Ovary (tissue), 9 donors: Measurements from ENCODE around the gene TLR6. TPM values are rescaled to one million over a fixed set of nuclear protein-coding genes. Genes with fewer than 3 reads are reported as not detected.

Experiments used
- DNase-seq, 5 donors: peaks; one replicate each; pipeline ENCODE4 v3.0.0-alpha.2; 2019 to 2020
- H3K27ac ChIP-seq, 2 donors: fragments of 200-600 bp; one replicate each; pipeline versions ENCODE4 v1.5.1 to v1.8.0; 2019 to 2022
- H3K27me3 ChIP-seq: fragments of 200-600 bp; one replicate; pipeline ENCODE4 v1.8.0; 2022
- H3K36me3 ChIP-seq: fragments of 200-600 bp; sonication (generic); one replicate; pipeline ENCODE4 v1.5.1; 2019
- H3K4me1 ChIP-seq: one replicate; pipeline ENCODE4 v1.8.1; 2013; ENCODE audit warnings: mild to moderate bottlenecking, moderate library complexity; ENCODE audit not compliant: insufficient read depth
- H3K4me3 ChIP-seq: fragments of 200-600 bp; sonication (generic); one replicate; pipeline ENCODE4 v1.5.1; 2017
- H3K9me3 ChIP-seq, 2 donors: fragments of 200-600 bp in 1 of 2; sonication (generic) in 1 of 2; one replicate each; pipeline versions ENCODE4 v1.5.1 to v1.8.1; 2013 to 2019; ENCODE audit warnings: mild to moderate bottlenecking in 1 of 2, moderate library complexity in 1 of 2
- CTCF ChIP-seq, 3 donors: fragments of 450-650 bp in 2 of 3; fragments of 200-600 bp in 1 of 3; IDR thresholded peaks; one replicate each; pipeline versions ENCODE4 v1.5.1 to v1.8.0; 2016 to 2022; ENCODE audit warnings: antibody characterized with exemption in 3 of 3, mild to moderate bottlenecking in 1 of 3
- EP300 ChIP-seq: sonication (generic); formaldehyde crosslinking; IDR thresholded peaks from one replicate; pipeline ENCODE4 v1.6.1; 2017; ENCODE audit warnings: antibody characterized with exemption
- POLR2A ChIP-seq: fragments of 450-650 bp; IDR thresholded peaks from one replicate; pipeline ENCODE4 v1.6.1; 2017; ENCODE audit warnings: antibody characterized with exemption, mild to moderate bottlenecking, moderate library complexity
- WGBS, 3 donors: extraction: QIAGEN DNeasy Blood & Tissue Kit in 1 of 3; methylation state at CpG; one replicate each; pipeline versions ENCODE4 v1.1.5 to v1.1.7; 2013 to 2017; 5-methylcytosine and 5-hydroxymethylcytosine counted together
- intact Hi-C, 4 donors: fragments of 100-400 bp; cut with DNase I; formaldehyde crosslinking; loops; one replicate each; pipeline versions ENCODE4 v1.11.0 to v1.15.1; 2022 to 2023
- polyA plus RNA-seq, 2 donors: library from polyadenylated mRNA; stranded (reverse); fragments of 200-250 nt in 1 of 2; fragments of 350-450 nt in 1 of 2; fragmentation: Illumina TruSeq in 1 of 2; extraction: RNeasy Lipid Tissue Mini Kit (QIAGEN cat#74804) in 1 of 2; gene quantifications; one replicate each; pipeline ENCODE4 v1.2.3, GENCODE V29; 2013 to 2014
- total RNA-seq, 7 donors: library from RNA; depleted of rRNA in 2 of 7; stranded (reverse); fragments of >200 nt in 2 of 7; fragmentation: NEBNext Ultra II Directional in 3 of 7; extraction: Animal tissue kit (Norgen Biotek cat#: 25700) in 3 of 7; gene quantifications; one replicate each; pipeline versions ENCODE4 v1.1.0 to v1.2.4, GENCODE V29; 2016 to 2023
- donor health status: DM: no; HTN: no; CAD: no; lungs with moderate emphysema.
- donor health status: DM: no; HTN: no; CAD: no.
- donor health status: Bipolar disorder and iron deficiency.
- donor health status: DM: yes; HTN: yes; CAD: no.
- donor health status: DM: no; HTN: no; CAD: no.
- donor health status: DM: yes; HTN: yes; CAD: no.

Gene TLR6
- total and polyA plus RNA-seq, 9 donors: 0.52 to 5.0 (median 2.6) TPM

- intact Hi-C loops: loop anchor here in 1 of 4 donors (10.0 kb wide), 1 partner anchor 801 kb away; no protein-coding TSS in a partner anchor
- Histone ChIP-seq H3K9me3 (no peaks in the 10 kb centered on the region), H3K36me3 (no peaks in the 10 kb centered on the region), H3K27ac (no peak overlapping the region), H3K27me3 (no peaks in the 10 kb centered on the region), H3K4me1 (peaks cover 2% of the 10 kb centered on the region), H3K4me3 (no peak overlapping the region)
- TF ChIP-seq POLR2A (no peak), CTCF (IDR thresholded peaks at IDR 0.05) (no peak), EP300 (no peak)
- whole genome bisulfite sequencing, 3 donors: 74 to 84% (median 78%) methylated on average over 6 of the region's 6 CpGs
- DNase-seq: no peak
These were observed 8.8 kb upstream of the TLR6 start for GRCh38 chr4:38865445-38865844.

- no peaks in the 10 kb centered on the region for H3K27me3 ChIP-seq
- intact Hi-C loops: loop anchor here in 1 of 4 donors (10.0 kb wide), 1 partner anchor 797 kb away; no protein-coding TSS in a partner anchor
- 86 to 90% (median 87%) methylated on average over 4 of the region's 4 CpGs for WGBS, 3 donors
- H3K4me3 ChIP-seq: no peak overlapping the region
- TF ChIP-seq EP300 (no peak), CTCF (IDR thresholded peaks at IDR 0.05) (no peak), POLR2A (no peak)
- H3K9me3 ChIP-seq: no peaks in the 10 kb centered on the region
- H3K4me1 ChIP-seq: no peaks in the 10 kb centered on the region
- no peak for DNase-seq
- H3K36me3 ChIP-seq: no peaks in the 10 kb centered on the region
- no peak overlapping the region for H3K27ac ChIP-seq
These were observed 5.2 kb upstream of the TLR6 start for GRCh38 chr4:38861791-38862190.

GRCh38 chr4:38860788-38861424, 4.3 kb upstream of the TLR6 start:
- intact Hi-C loops: loop anchor here in 1 of 4 donors (10.0 kb wide), 1 partner anchor 796 kb away; no protein-coding TSS in a partner anchor
- Histone ChIP-seq H3K9me3 (no peaks in the 10 kb centered on the region), H3K4me3 (no peak overlapping the region), H3K27ac (no peak overlapping the region), H3K4me1 (no peaks in the 10 kb centered on the region), H3K36me3 (no peaks in the 10 kb centered on the region), H3K27me3 (no peaks in the 10 kb centered on the region)
- 46 to 49% (median 46%) methylated on average over 5 of the region's 5 CpGs for WGBS, 3 donors
- TF ChIP-seq POLR2A (no peak), CTCF (IDR thresholded peaks at IDR 0.05) (no peak), EP300 (no peak)
- DNase-seq: no peak

GRCh38 chr4:38859501-38859900, 2.9 kb upstream of the TLR6 start:
- WGBS, 3 donors: 96 to 97% (median 97%) methylated on average over 7 of the region's 7 CpGs
- Histone ChIP-seq H3K36me3 (no peaks in the 10 kb centered on the region), H3K27ac (no peak overlapping the region), H3K9me3 (no peaks in the 10 kb centered on the region), H3K4me3 (no peak overlapping the region), H3K27me3 (no peaks in the 10 kb centered on the region), H3K4me1 (no peaks in the 10 kb centered on the region)
- DNase-seq: no peak
- intact Hi-C loops: loop anchor here in 1 of 4 donors (5.0 kb wide), 1 partner anchor 97 kb away; no protein-coding TSS in a partner anchor
- TF ChIP-seq POLR2A (no peak), EP300 (no peak), CTCF (IDR thresholded peaks at IDR 0.05) (no peak)
